Ramos (cell line): ENCODE results near the gene TANC1.

ENCODE experiments used
- in situ Hi-C: fragments of 300-500 bp; cut with MboI; formaldehyde crosslinking; loops from one replicate; pipeline ENCODE4 v1.14.3; 2022; ENCODE audit warnings: low sequenced_read_pairs; ENCODE audit not compliant: unreplicated experiment

Gene TANC1

GRCh38 chr2:158968396-158969161, at the start of gene TANC1:
Gene TANC1, plus strand, starts transcription at chr2:158968640. Its CDS starts 97,271 bp downstream, at chr2:159065911.
- in situ Hi-C loops: no loop called here

GRCh38 chr2:158921599-158922408, 46.6 kb upstream of the TANC1 start:
- in situ Hi-C loops: loop anchor here (25.0 kb wide), 2 partner anchors 890 to 1040 kb away; no protein-coding TSS in a partner anchor

DNA sequence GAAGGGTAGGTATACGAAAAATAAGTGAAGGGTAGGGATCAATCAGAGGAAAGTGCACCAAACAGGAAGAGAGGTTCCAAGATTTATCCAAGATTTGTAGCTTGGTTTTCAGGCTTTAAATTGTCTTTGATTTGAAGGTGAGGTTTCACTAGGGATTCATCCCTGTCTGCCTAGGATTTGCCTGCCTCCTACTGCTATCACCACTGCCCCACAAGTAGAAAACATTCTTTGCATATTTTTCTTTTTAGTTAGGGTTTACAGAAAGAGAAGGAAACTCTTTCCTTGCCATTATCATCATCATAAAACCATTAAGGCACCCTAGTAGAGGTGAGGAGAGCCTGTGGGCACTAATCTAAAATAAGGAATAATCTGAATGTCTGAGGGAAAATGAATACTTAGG, 45.8 kb upstream of the TANC1 start:
- in situ Hi-C loops: loop anchor here (25.0 kb wide), 2 partner anchors 890 to 1040 kb away; no protein-coding TSS in a partner anchor

DNA sequence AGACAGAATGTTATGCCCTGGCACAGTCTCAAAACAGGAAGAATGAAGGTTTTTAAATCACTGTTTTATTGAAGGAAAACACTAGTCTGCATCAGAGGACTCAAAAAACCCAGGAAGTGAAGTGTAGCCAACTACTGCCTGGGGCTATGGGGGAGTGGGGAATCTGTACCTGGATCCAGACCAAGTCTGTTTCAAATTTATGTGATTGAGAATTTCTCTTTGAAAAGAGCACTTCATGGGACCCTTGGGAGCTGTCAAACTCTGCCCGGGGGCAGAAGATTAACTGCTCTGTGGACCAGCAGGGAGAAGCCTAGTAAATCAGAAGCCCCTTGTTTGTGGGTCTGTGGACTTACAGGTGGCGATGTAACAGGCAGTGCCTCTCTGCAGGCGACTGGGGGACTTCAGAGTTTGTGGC, 45.3 kb upstream of the TANC1 start:
- in situ Hi-C loops: loop anchor here (25.0 kb wide), 2 partner anchors 889 to 1039 kb away; no protein-coding TSS in a partner anchor

- in situ Hi-C loops: loop anchor here (25.0 kb wide), 2 partner anchors 889 to 1039 kb away; no protein-coding TSS in a partner anchor
Measured at GRCh38 chr2:158923641-158924040, 44.8 kb upstream of the TANC1 start.

DNA sequence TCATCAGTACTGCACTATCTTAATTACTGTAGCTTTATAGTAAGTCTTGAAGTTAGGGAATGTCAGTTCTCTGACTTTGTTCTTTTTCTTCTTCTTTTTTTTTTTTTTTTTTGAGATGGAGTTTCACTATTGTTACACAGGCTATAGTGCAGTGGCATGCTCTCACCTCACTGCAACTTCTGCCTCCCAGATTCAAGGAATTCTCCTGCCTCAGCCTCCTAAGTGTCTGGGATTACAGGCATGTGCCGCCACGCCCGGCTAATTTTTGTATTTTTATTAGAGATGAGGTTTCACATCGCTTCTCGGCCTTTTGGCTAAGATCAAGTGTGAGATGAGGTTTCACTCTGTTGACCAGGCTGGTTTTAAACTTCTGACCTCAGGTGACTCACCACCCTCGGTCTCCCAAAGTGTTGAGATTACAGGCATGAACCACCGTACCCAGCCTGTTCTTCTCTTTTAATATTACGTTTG, 41.9 kb upstream of the TANC1 start:
- in situ Hi-C loops: no loop called here

DNA sequence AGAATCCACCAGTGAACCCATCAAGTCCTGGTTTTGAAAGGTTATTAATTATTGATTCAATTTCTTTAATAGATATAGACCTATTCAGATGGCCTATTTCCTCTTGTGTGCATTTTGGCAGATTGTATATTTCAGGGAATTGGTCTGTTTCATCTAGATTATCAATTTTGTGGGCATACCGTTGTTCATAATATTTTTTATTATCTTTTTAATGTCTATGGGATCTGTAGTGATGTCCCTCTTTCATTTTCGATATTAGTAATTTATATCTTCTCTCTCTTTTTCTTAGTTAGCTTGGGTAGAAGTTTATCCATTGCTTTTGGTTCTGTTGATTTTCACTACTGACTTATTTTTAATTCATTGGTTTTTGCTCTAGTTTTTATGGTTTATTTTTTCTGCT, 39.9 kb upstream of the TANC1 start:
- in situ Hi-C loops: no loop called here

GRCh38 chr2:158928965-158929364, 39.5 kb upstream of the TANC1 start:
- in situ Hi-C loops: no loop called here

- in situ Hi-C loops: no loop called here
Measured at GRCh38 chr2:158931572-158931971, 36.9 kb upstream of the TANC1 start.

DNA sequence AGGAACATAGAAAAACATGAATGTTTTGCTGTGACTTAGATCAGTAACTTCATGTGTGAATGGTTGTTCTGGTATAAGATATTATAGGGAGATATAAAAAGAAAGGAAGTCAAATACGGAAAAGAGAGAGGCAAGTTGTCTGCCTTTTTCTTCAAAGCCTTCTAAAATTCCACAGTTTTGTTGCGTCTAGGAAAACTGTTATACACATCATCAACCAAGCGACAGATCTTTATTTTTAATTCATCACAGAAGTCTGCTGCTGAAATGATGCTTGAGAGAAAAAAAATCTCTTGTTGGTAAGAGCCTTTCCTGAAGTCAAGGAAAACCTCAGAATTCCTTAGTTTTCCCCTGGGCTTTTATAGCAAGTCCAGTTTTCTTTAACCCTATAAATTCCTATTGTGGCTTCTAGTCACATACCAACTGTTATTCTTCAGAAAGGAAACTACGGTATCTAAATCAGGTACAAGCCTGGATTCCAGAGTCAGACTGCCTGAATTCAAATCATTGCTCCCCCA, 36.3 kb upstream of the TANC1 start:
- in situ Hi-C loops: no loop called here

DNA sequence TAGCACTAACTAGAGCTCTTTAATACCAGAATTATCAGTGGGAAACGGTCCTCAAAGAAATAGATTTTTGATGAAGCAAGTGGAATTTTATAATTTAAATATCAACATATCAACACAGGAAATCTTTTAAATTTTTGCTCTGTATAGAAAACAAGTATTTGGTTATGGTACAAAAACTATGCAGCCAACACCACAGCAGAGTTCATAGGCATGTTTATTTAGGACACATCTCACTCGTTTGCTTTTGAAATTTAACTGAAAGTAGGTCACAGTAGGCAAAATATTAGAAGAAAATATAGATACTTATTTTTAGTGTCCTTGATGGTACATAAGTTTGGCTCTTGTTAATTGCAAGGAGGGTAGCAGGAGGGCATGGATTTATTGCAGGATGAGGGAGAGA, 34.3 kb upstream of the TANC1 start:
- in situ Hi-C loops: no loop called here

DNA sequence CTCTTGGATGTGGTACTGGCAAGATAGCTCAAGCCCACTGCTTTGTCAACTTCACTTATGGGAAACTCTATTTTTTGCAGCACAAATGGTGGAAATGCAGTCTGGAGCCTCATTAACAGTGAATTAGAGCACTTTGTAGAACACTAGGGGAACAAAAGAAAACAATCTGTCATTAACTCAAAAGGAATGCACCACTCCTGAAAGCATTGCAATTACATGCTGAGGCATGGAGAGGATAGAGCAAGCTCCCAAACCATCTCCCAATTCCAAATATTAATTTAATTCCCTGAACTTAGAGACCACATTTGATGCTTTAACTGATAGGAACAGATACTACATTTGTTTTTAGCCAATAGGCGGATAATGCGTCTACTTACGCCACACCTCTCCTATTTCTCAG, 32.8 kb upstream of the TANC1 start:
- in situ Hi-C loops: no loop called here

GRCh38 chr2:158936978-158937377, 31.5 kb upstream of the TANC1 start:
- in situ Hi-C loops: no loop called here

GRCh38 chr2:158940356-158940755, 28.1 kb upstream of the TANC1 start:
- in situ Hi-C loops: no loop called here

GRCh38 chr2:158943973-158944372, 24.5 kb upstream of the TANC1 start:
- in situ Hi-C loops: no loop called here

GRCh38 chr2:158948964-158949699, 19.3 kb upstream of the TANC1 start:
- in situ Hi-C loops: no loop called here

GRCh38 chr2:158953454-158953853, 15.0 kb upstream of the TANC1 start:
- in situ Hi-C loops: no loop called here

- in situ Hi-C loops: no loop called here
Measured at GRCh38 chr2:158953926-158954763, 14.3 kb upstream of the TANC1 start.

DNA sequence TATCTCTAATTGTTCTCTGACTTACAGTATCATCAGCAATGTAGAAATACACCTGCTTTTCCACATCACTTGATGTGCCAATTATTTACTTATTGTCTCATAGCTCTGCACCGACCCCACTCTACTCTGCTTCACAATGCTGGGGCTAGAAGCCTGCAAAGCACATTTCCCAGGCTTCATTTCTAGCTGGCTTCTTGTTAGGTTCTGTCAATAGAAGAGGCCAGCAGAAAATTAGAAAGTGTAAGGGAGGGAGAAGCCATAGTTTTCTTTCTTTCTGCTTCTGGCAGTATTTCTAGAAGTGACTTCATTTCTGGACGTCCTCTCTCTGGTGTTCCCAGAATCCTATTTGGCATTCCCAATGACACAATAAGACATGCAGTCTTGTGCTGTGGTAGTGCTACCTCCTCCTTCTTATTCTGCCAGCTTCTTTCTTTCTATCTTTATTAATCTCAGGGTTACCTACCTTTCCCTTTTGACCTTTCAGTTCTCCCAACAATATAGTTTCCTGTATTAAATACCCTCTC, 12.5 kb upstream of the TANC1 start:
- in situ Hi-C loops: no loop called here
